Measurements from ENCODE around the gene CNN3. TPM values are rescaled to one million over a fixed set of nuclear protein-coding genes. Genes with fewer than 3 reads are reported as not detected.

The CNN3 gene
- total RNA-seq, 1 experiment from 2014 or later, result 260 TPM

DNA sequence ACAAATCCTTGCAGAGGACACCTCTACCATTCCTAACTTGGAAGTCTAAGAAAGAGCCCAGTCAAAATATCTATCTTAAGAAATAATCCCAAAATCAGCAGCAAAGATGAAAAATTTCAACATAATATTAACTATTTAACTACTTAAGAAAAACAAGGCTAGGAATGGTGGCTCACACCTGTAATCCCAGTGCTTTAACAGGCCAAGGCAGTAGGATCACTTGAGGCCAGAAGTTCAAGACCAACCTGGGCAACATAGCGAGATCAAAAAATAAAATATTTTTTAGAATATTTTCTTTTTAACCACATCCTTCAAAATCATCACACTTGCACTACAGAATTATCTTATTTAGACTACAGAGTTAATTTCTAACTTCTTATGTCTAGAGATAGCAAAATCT lies 4.9 kb downstream of the CNN3 start:
- H3K4me3 ChIP-seq (ENCODE audit: low read depth, low read length, poor library complexity, severe bottlenecking), result no peak overlapping the region
- no peaks in the 10 kb centered on the region for H3K27me3 ChIP-seq (replicated peaks; ENCODE audit: insufficient read depth, low read depth, low read length, poor library complexity)
- peaks cover 52% of the 10 kb centered on the region for H3K4me1 ChIP-seq (ENCODE audit: insufficient read depth, low read length, poor library complexity, severe bottlenecking)
- H3K27ac ChIP-seq (ENCODE audit: low read depth, low read length, poor library complexity, severe bottlenecking), result no peak overlapping the region
- DNase-seq (ENCODE audit: low spot score), result no peak
- CTCF ChIA-PET, result no interaction called here
- TF ChIP-seq EZH2 (IDR thresholded peaks at IDR 0.05; ENCODE audit: borderline replicate concordance, low read depth, low read length, poor library complexity, severe bottlenecking), result no peak
- TF ChIP-seq, protein P1, sequence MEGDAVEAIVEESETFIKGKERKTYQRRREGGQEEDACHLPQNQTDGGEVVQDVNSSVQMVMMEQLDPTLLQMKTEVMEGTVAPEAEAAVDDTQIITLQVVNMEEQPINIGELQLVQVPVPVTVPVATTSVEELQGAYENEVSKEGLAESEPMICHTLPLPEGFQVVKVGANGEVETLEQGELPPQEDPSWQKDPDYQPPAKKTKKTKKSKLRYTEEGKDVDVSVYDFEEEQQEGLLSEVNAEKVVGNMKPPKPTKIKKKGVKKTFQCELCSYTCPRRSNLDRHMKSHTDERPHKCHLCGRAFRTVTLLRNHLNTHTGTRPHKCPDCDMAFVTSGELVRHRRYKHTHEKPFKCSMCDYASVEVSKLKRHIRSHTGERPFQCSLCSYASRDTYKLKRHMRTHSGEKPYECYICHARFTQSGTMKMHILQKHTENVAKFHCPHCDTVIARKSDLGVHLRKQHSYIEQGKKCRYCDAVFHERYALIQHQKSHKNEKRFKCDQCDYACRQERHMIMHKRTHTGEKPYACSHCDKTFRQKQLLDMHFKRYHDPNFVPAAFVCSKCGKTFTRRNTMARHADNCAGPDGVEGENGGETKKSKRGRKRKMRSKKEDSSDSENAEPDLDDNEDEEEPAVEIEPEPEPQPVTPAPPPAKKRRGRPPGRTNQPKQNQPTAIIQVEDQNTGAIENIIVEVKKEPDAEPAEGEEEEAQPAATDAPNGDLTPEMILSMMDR (conservative IDR thresholded peaks at IDR 0.05; ENCODE audit: low read depth, low read length), result no peak
- POLR2A ChIA-PET (ENCODE audit: low non-redundant PET), result no interaction called here
- intact Hi-C loops (cut with micrococcal nuclease; ENCODE audit: unreplicated experiment), result no loop called here
- BruUV-seq (replicated peaks), result no TSS peak
- no peaks in the 10 kb centered on the region for H3K9me3 ChIP-seq (ENCODE audit: low read depth, low read length, poor library complexity, severe bottlenecking)
- no peaks in the 10 kb centered on the region for H3K36me3 ChIP-seq (ENCODE audit: insufficient read depth, low read length, poor library complexity, severe bottlenecking)

DNA sequence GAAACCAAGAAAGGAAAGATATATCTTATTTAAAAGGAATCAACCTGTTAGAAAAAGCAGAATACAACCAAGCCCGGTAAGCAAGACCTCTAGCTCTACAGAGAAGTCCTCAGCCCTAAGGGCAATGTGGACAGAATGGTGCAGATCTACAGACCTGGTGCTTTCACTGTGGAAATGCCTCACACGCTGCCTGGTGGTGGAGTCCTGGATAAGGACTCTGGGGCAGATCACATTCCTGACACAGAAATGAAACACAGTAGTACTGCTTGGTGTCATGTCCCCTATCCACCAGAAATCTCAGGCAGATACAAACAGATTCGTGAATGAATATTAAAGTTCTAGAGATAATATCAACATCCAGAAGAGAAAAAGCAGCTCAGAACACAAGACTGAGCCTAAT lies 6.8 kb downstream of the CNN3 start:
- Histone ChIP-seq H3K4me1 (ENCODE audit: insufficient read depth, low read length, poor library complexity, severe bottlenecking) (peaks cover 52% of the 10 kb centered on the region), H3K9me3 (ENCODE audit: low read depth, low read length, poor library complexity, severe bottlenecking) (no peaks in the 10 kb centered on the region), H3K4me3 (ENCODE audit: low read depth, low read length, poor library complexity, severe bottlenecking) (no peak overlapping the region), H3K36me3 (ENCODE audit: insufficient read depth, low read length, poor library complexity, severe bottlenecking) (no peaks in the 10 kb centered on the region), H3K27ac (ENCODE audit: low read depth, low read length, poor library complexity, severe bottlenecking) (peak overlapping the region; percentile 25), H3K27me3 (replicated peaks; ENCODE audit: insufficient read depth, low read depth, low read length, poor library complexity) (no peaks in the 10 kb centered on the region)
- CTCF ChIA-PET, result no interaction called here
- BruUV-seq (replicated peaks), result no TSS peak
- DNase-seq (ENCODE audit: low spot score), result no peak
- intact Hi-C loops (cut with micrococcal nuclease; ENCODE audit: unreplicated experiment), result no loop called here
- POLR2A ChIA-PET (ENCODE audit: low non-redundant PET), result no interaction called here
- TF ChIP-seq, protein P1 (conservative IDR thresholded peaks at IDR 0.05; ENCODE audit: low read depth, low read length), result no peak
- no peak for TF ChIP-seq EZH2 (IDR thresholded peaks at IDR 0.05; ENCODE audit: borderline replicate concordance, low read depth, low read length, poor library complexity, severe bottlenecking)

DNA sequence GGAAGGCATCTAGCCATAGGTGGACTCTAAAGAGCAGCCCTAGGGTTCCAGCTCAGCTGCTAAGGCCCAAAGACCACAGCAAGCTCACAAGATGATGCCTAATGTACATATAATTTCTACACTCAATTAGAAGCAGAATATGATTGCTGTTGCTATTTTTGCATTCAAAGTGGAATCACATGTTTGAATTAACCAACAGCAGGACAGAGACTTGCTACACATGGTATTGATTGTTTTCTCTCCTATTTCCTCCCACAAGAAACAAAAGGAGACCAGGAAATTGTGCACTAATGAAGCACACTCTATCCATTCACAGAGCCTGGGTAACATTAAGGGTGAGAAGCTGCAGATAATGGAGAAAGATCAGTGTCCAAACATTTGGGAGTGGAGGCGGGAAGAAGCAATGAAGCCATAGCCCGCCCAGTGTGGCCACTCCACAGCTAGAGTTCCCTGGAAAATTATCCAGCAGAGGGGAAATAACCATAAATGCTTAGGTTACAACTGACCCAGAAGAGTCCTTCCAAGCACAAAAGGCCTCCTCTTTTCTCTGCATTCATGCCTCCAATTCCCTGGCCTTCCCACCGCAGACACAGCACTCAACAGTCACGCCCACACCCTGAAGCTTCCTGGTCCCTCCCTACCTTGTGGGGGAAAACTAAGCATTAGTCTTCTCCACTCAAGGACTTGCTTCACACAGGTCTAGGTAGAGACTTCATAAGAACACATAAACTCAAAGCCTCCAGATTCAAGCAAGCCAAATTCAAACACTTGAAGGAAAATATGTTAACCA lies 7.5 kb downstream of the CNN3 start:
- Histone ChIP-seq H3K27ac (ENCODE audit: low read depth, low read length, poor library complexity, severe bottlenecking) (peak overlapping the region; percentile 33), H3K4me3 (ENCODE audit: low read depth, low read length, poor library complexity, severe bottlenecking) (no peak overlapping the region), H3K9me3 (ENCODE audit: low read depth, low read length, poor library complexity, severe bottlenecking) (no peaks in the 10 kb centered on the region), H3K36me3 (ENCODE audit: insufficient read depth, low read length, poor library complexity, severe bottlenecking) (no peaks in the 10 kb centered on the region), H3K27me3 (replicated peaks; ENCODE audit: insufficient read depth, low read depth, low read length, poor library complexity) (no peaks in the 10 kb centered on the region), H3K4me1 (ENCODE audit: insufficient read depth, low read length, poor library complexity, severe bottlenecking) (peaks cover 45% of the 10 kb centered on the region)
- ChIA-PET POLR2A (ENCODE audit: low non-redundant PET) (no interaction called here), CTCF (interaction anchor here (0.6 kb wide), 1 partner anchor 65 kb away, joined by 3 read pairs; no protein-coding TSS in a partner anchor)
- BruUV-seq (replicated peaks), result no TSS peak
- no peak for TF ChIP-seq EZH2 (IDR thresholded peaks at IDR 0.05; ENCODE audit: borderline replicate concordance, low read depth, low read length, poor library complexity, severe bottlenecking)
- TF ChIP-seq, protein P1 (conservative IDR thresholded peaks at IDR 0.05; ENCODE audit: low read depth, low read length), result no peak
- intact Hi-C loops (cut with micrococcal nuclease; ENCODE audit: unreplicated experiment), result no loop called here
- DNase-seq (ENCODE audit: low spot score), result no peak
